Astrocyte of the spinal cord (primary cell): Measurements from ENCODE around the gene ITPRID2.

Source experiments
- DNase-seq: peaks from one replicate; pipeline ENCODE4 v3.0.0; 2011; ENCODE audit warnings: low read depth, low spot score
- H3K4me3 ChIP-seq: 2 replicates; pipeline ENCODE4 v1.5.1; 2011; ENCODE audit warnings: low read depth, mild to moderate bottlenecking, low read length, moderate library complexity
- in situ Hi-C: cut with HindIII; loops from 2 replicates; pipeline ENCODE4 v1.10.0; 2017; ENCODE audit warnings: low sequenced_read_pairs
- TF ChIP-seq, protein P1 (sequence below): IDR thresholded peaks from 2 replicates; pipeline ENCODE4 v1.5.1; 2012; ENCODE audit warnings: low read depth, mild to moderate bottlenecking, low read length, inconsistent platforms

The ITPRID2 gene

DNA sequence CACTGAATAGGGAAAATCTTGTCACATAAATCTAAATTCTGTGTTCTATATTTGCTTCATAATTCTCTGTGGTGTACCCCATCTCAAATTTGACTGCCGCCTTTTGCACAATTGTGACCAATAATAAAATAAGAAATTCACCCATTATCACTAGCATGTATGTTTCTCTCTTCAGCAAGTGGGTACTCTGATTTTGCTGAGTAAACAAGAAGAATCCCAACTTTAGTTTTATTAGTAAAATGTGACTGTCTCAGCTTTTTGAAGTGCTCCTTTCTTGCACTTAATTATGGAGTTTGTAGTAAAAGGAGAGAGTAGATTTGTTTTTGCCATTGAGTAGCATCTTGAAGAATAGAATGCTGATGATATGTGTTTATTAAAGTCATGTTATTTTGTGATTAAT lies 16.1 kb downstream of the ITPRID2 start:
- TF ChIP-seq, protein P1, sequence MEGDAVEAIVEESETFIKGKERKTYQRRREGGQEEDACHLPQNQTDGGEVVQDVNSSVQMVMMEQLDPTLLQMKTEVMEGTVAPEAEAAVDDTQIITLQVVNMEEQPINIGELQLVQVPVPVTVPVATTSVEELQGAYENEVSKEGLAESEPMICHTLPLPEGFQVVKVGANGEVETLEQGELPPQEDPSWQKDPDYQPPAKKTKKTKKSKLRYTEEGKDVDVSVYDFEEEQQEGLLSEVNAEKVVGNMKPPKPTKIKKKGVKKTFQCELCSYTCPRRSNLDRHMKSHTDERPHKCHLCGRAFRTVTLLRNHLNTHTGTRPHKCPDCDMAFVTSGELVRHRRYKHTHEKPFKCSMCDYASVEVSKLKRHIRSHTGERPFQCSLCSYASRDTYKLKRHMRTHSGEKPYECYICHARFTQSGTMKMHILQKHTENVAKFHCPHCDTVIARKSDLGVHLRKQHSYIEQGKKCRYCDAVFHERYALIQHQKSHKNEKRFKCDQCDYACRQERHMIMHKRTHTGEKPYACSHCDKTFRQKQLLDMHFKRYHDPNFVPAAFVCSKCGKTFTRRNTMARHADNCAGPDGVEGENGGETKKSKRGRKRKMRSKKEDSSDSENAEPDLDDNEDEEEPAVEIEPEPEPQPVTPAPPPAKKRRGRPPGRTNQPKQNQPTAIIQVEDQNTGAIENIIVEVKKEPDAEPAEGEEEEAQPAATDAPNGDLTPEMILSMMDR, result no peak
- no peak overlapping the region for H3K4me3 ChIP-seq
- DNase-seq, result no peak
- in situ Hi-C loops, result no loop called here

DNA sequence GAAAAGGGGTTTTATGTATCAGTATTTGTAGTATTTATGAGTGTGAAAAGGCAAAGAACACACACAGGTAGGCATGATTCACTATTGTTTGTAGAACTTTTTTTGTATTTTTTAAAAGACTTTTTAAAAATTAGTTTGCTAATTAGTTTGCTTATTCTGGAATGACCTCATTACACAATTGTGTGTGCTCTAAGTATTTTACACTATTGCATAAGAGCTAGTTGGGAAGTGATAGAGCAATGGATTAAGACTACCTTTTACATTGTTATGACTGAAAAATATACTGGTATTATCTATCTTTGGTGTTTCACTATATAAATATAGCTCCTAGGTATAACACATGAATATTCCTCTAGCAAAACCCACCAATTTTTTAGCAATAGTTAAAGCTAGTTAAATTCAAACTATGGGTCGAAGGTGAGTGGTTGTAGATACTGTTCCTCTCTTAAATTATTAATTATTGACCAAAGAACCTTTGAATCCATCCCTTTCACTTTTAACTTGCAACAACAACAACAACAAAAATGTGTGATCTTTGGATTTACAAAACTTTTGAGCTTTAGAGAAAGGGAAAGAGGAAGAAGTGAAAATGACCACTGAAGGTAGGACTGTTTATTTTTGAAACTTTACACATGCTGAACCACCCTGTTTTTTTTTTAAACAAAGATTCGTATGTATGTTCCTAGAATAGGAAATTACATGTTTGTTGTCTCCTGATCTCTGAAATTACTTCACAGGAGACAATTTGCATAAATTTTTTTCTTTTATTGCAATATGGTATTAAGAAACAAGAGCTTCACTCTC lies 18.7 kb downstream of the ITPRID2 start:
- in situ Hi-C loops, result no loop called here
- no peak for DNase-seq
- TF ChIP-seq, protein P1, result no peak
- no peak overlapping the region for H3K4me3 ChIP-seq

DNA sequence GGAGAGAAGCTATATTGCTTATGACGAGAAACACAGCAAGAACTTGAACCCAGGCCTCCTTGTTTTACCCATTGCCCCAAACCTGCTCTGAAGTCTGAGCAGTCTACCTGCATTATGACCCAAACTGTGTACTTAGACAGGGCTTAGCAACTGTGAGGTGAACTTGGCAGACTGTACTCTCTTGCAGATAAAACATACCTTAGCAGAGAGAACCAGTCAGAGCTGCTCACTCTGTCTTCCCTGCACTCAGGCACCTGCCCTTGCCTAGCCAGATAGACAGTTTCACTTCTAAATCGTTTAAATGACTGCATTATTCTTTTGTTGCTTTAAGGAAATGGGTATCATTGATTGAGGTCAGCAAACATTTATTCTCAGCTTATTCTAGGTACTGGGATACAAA lies 20.3 kb downstream of the ITPRID2 start:
- in situ Hi-C loops, result no loop called here
- TF ChIP-seq, protein P1, result no peak
- DNase-seq, result no peak
- H3K4me3 ChIP-seq, result no peak overlapping the region

DNA sequence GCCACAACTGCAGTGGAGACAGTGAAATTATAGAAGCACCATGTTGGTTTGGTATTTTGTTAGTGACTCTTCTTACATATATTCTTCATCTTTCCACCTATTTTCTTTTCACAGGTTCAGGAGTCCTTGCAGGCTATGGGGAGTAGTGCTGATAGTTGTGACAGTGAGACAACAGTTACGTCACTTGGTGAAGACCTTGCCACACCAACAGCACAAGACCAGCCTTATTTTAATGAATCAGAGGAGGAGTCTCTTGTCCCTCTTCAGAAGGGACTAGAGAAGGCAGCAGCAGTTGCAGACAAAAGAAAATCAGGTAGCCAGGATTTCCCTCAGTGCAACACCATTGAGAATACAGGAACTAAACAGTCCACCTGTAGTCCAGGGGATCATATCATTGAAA lies 23.6 kb downstream of the ITPRID2 start:
- H3K4me3 ChIP-seq, result no peak overlapping the region
- in situ Hi-C loops, result no loop called here
- TF ChIP-seq, protein P1, result no peak
- no peak for DNase-seq

DNA sequence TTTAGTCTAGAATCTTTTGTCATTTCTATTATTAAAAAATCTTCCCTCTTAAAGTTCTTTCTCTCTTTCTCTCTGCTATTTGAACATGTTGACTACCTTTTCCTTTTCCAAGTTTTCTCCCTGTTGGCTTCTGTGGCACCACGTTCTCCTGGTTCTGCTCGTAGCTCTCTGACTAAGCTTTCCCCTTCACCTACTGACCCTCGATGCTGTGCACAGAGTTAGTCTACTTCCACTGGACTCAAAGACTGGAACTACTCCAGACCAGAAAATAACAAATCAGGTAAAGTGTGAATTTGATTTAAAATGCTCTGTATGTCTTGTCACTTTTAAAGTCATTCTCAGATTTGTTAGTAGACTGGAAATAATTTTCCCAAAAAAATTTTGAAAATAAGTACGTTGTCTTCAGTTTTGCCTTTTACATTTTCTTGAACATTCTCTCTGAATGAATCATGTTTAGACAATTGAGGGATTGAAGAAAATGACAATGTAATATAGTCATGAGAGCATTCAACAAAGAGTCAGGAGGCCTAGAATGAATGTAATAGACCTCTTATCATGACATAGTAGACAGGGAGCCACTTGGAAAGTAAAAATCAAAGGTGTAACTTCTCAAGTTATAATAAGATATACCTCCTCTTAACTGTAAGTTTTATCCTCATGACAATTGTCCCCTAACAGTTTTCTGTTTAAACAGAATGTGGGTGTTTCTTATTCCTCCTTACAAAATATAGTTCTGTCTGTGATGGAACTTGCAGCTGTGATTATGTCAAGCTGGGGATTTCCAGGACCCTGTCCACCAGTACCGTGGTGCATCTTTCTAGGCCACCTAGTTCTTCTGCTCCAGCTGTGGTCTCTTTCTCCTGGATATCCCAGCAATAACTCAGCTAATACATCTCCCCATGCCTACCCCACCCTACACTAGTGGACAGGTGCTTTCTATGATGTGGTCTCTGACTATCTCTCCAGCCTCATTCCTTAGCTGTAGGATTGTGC lies 25.5 kb downstream of the ITPRID2 start:
- peak; percentile 77 for DNase-seq
- no peak overlapping the region for H3K4me3 ChIP-seq
- in situ Hi-C loops, result no loop called here
- TF ChIP-seq, protein P1, result no peak

DNA sequence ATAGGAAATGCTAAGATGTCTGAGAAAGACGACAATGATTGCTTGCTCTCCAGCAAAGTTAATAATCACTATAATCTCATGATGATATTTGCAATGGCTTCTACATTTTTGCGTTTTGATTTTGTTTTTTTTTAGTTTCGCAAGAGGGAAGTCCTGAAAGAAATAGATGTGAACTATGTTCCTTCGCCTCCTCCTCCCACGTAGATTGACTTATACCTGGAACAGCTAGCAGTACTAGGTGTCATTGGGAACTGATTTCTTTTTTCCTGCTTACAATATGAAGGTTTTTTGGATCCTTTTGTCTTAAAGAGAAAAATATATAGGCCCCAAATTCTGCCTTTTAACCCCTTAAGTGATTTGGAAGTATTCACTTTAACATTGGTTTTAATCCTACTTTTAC lies 26.7 kb downstream of the ITPRID2 start:
- no peak for DNase-seq
- H3K4me3 ChIP-seq, result no peak overlapping the region
- in situ Hi-C loops, result no loop called here
- TF ChIP-seq, protein P1, result no peak
